ENCODE measurements around the gene CBLC.

Gene CBLC

DNA sequence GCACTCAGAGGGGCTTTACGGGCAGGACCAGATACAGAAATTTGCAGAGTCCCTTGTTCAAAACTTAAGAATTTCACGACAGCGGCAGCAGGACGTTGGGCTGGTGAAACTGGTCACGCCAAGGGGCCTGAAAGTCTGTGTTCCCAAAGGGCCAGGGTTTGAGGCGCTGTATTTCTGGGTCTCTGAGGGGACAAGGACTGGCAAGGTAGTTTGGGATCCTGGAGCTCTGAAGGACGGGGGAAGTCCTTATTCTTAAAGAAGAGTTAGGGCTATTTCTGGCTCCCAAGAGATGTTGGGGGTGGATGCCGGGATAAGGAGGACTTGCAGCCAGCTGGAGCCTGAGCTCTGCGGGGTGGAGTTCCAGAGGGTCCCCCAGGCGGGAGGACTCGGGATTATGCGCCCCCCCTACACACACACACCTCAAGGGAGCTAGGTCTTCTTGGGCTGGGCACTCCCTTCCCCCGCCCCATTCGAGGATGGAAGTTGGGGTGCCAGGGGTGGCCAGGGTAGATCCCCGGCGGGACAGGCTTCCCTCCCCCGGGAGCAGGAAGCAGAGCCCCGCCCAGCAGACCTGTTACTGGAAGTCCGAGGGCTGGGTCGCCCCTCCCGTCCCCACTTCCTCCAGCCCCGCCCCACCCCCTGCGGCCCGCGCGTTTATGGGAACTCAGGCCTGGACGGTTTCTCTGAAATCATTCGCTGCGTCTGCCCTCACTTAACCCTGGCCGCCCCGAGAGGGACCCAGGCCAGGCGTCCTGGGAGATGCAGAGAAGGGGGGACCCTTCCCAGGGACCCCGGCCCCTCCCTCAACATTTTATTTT is 23.5 kb upstream of the CBLC start:
- Histone ChIP-seq H3K9me3 (ENCODE audit: insufficient read depth, low read length) (no peaks in the 10 kb centered on the region), H3K27ac (ENCODE audit: low read depth, low read length) (peak overlapping the region; percentile 99), H4K20me1 (ENCODE audit: low read depth, low read length) (peaks cover 4% of the 10 kb centered on the region), H2AFZ (ENCODE audit: low read depth, low read length, severe bottlenecking) (no peak overlapping the region), H3K4me3 (ENCODE audit: insufficient read depth, low read length, poor library complexity, severe bottlenecking) (peak overlapping the region; percentile 68), H3K9ac (ENCODE audit: low read length) (peak overlapping the region; percentile 97), H3K9me2 (replicated peaks; ENCODE audit: insufficient read depth, low read length) (no peaks in the 10 kb centered on the region), H3K36me3 (ENCODE audit: low read length) (no peaks in the 10 kb centered on the region), H3K79me2 (ENCODE audit: insufficient read depth, low read length) (peaks cover 44% of the 10 kb centered on the region), H3F3A (ENCODE audit: insufficient read depth) (peaks cover 46% of the 10 kb centered on the region), H3K27me3 (ENCODE audit: low read length) (no peaks in the 10 kb centered on the region), H3K4me2 (ENCODE audit: low read depth, low read length, poor library complexity, severe bottlenecking) (peak overlapping the region; percentile 100)
- no peak for TF ChIP-seq EZH2phosphoT487 (conservative IDR thresholded peaks at IDR 0.05; ENCODE audit: low read length)
- TF ChIP-seq, protein P1, sequence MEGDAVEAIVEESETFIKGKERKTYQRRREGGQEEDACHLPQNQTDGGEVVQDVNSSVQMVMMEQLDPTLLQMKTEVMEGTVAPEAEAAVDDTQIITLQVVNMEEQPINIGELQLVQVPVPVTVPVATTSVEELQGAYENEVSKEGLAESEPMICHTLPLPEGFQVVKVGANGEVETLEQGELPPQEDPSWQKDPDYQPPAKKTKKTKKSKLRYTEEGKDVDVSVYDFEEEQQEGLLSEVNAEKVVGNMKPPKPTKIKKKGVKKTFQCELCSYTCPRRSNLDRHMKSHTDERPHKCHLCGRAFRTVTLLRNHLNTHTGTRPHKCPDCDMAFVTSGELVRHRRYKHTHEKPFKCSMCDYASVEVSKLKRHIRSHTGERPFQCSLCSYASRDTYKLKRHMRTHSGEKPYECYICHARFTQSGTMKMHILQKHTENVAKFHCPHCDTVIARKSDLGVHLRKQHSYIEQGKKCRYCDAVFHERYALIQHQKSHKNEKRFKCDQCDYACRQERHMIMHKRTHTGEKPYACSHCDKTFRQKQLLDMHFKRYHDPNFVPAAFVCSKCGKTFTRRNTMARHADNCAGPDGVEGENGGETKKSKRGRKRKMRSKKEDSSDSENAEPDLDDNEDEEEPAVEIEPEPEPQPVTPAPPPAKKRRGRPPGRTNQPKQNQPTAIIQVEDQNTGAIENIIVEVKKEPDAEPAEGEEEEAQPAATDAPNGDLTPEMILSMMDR (IDR thresholded peaks at IDR 0.05; ENCODE audit: insufficient read depth, low read length, poor library complexity, severe bottlenecking), result no peak

DNA sequence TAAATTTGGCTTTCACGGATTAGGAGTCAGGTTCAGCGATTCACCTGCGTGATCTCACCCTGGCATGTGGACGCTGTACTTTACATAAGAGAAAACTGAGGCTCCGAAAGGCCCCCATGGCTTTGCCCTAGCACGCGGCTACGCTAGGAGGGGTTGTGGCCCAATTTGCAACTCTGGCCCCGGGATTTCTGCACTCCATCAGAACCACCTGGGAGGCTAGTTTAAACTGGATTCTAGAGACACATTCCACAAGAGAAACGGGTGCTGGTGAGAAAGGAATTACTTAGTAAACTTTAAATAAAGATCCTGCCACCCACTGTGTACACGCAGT is 23.0 kb upstream of the CBLC start:
- TF ChIP-seq, protein P1 (IDR thresholded peaks at IDR 0.05; ENCODE audit: insufficient read depth, low read length, poor library complexity, severe bottlenecking), result no peak
- TF ChIP-seq EZH2phosphoT487 (conservative IDR thresholded peaks at IDR 0.05; ENCODE audit: low read length), result no peak
- H3K9me2 ChIP-seq (replicated peaks; ENCODE audit: insufficient read depth, low read length), result no peaks in the 10 kb centered on the region
- H3K27me3 ChIP-seq (ENCODE audit: low read length), result no peaks in the 10 kb centered on the region
- H3K79me2 ChIP-seq (ENCODE audit: insufficient read depth, low read length), result peaks cover 38% of the 10 kb centered on the region
- peaks cover 4% of the 10 kb centered on the region for H4K20me1 ChIP-seq (ENCODE audit: low read depth, low read length)
- no peaks in the 10 kb centered on the region for H3K36me3 ChIP-seq (ENCODE audit: low read length)
- H3F3A ChIP-seq (ENCODE audit: insufficient read depth), result peaks cover 42% of the 10 kb centered on the region
- H3K4me2 ChIP-seq (ENCODE audit: low read depth, low read length, poor library complexity, severe bottlenecking), result peak overlapping the region; percentile 100
- peak overlapping the region; percentile 97 for H3K9ac ChIP-seq (ENCODE audit: low read length)
- H2AFZ ChIP-seq (ENCODE audit: low read depth, low read length, severe bottlenecking), result no peak overlapping the region
- peak overlapping the region; percentile 99 for H3K27ac ChIP-seq (ENCODE audit: low read depth, low read length)
- peak overlapping the region; percentile 68 for H3K4me3 ChIP-seq (ENCODE audit: insufficient read depth, low read length, poor library complexity, severe bottlenecking)
- no peaks in the 10 kb centered on the region for H3K9me3 ChIP-seq (ENCODE audit: insufficient read depth, low read length)

DNA sequence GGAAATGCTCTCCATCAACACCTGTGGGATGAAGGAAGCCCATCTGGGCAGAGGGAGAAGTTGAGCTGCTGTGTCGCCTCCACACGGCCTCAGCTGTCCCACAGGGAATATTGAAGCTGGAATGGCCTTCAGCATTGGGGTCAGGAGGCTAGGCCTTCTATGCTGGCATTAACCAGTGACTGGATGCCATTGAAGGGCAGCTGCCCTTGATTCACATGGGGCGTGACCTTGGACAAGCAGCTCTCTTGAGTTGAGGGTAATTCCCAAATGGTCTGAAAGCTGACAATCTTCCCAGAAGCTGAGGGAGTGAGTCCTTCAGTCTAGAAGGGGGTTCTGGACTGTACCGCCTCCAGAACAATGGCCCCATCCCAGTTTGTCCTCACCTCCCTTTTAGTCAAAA is 22.5 kb upstream of the CBLC start:
- no peak for TF ChIP-seq EZH2phosphoT487 (conservative IDR thresholded peaks at IDR 0.05; ENCODE audit: low read length)
- TF ChIP-seq, protein P1 (IDR thresholded peaks at IDR 0.05; ENCODE audit: insufficient read depth, low read length, poor library complexity, severe bottlenecking), result no peak
- Histone ChIP-seq H3F3A (ENCODE audit: insufficient read depth) (peaks cover 37% of the 10 kb centered on the region), H3K4me3 (ENCODE audit: insufficient read depth, low read length, poor library complexity, severe bottlenecking) (no peak overlapping the region), H3K27ac (ENCODE audit: low read depth, low read length) (peak overlapping the region; percentile 99), H3K9ac (ENCODE audit: low read length) (peak overlapping the region; percentile 97), H3K79me2 (ENCODE audit: insufficient read depth, low read length) (peaks cover 33% of the 10 kb centered on the region), H3K27me3 (ENCODE audit: low read length) (no peaks in the 10 kb centered on the region), H3K4me2 (ENCODE audit: low read depth, low read length, poor library complexity, severe bottlenecking) (peak overlapping the region; percentile 100), H3K36me3 (ENCODE audit: low read length) (no peaks in the 10 kb centered on the region), H3K9me2 (replicated peaks; ENCODE audit: insufficient read depth, low read length) (no peaks in the 10 kb centered on the region), H3K9me3 (ENCODE audit: insufficient read depth, low read length) (no peaks in the 10 kb centered on the region), H4K20me1 (ENCODE audit: low read depth, low read length) (peaks cover 4% of the 10 kb centered on the region), H2AFZ (ENCODE audit: low read depth, low read length, severe bottlenecking) (no peak overlapping the region)

Measured in SU-DHL-6 (cell line).